Measurements from ENCODE around the gene PPARG. TPM values are rescaled to one million over a fixed set of nuclear protein-coding genes. Genes with fewer than 3 reads are reported as not detected.
A peak's percentile ranks its signal among the peaks of the same experiment; 100 is the strongest.

Gene PPARG
- total RNA-seq, 1 donor from 2014 or later, result 80.7 TPM

DNA sequence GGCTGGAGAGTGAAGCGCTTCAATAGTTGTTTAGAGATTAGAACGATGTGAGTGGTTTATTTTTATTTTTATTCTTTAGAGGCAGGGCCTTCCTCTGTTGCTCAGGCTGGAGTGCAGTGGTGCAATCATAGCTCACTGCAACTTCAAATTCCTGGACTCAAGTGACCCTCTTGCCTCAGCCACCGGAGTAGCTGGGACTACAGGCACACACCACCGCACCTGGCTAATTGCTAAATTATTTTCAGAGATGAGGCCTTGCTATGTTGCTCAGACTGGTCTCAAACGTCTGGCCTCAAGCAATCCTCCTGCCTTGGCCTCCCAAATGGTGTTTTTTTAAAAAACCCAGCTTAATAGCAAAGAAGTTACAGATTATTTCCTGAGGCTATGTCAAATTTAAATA lies 29.0 kb downstream of the PPARG start:
- intact Hi-C loops (cut with DNase I), result no loop called here
- Histone ChIP-seq H3K4me1 (no peaks in the 10 kb centered on the region), H3K27ac (no peak overlapping the region), H3K27me3 (no peaks in the 10 kb centered on the region), H3K36me3 (no peaks in the 10 kb centered on the region), H3K4me3 (no peak overlapping the region), H3K9me3 (no peaks in the 10 kb centered on the region)
- TF ChIP-seq, protein P1, sequence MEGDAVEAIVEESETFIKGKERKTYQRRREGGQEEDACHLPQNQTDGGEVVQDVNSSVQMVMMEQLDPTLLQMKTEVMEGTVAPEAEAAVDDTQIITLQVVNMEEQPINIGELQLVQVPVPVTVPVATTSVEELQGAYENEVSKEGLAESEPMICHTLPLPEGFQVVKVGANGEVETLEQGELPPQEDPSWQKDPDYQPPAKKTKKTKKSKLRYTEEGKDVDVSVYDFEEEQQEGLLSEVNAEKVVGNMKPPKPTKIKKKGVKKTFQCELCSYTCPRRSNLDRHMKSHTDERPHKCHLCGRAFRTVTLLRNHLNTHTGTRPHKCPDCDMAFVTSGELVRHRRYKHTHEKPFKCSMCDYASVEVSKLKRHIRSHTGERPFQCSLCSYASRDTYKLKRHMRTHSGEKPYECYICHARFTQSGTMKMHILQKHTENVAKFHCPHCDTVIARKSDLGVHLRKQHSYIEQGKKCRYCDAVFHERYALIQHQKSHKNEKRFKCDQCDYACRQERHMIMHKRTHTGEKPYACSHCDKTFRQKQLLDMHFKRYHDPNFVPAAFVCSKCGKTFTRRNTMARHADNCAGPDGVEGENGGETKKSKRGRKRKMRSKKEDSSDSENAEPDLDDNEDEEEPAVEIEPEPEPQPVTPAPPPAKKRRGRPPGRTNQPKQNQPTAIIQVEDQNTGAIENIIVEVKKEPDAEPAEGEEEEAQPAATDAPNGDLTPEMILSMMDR (IDR thresholded peaks at IDR 0.05), result no peak
- ATAC-seq (peak; percentile 82), DNase-seq (peak; percentile 67)

DNA sequence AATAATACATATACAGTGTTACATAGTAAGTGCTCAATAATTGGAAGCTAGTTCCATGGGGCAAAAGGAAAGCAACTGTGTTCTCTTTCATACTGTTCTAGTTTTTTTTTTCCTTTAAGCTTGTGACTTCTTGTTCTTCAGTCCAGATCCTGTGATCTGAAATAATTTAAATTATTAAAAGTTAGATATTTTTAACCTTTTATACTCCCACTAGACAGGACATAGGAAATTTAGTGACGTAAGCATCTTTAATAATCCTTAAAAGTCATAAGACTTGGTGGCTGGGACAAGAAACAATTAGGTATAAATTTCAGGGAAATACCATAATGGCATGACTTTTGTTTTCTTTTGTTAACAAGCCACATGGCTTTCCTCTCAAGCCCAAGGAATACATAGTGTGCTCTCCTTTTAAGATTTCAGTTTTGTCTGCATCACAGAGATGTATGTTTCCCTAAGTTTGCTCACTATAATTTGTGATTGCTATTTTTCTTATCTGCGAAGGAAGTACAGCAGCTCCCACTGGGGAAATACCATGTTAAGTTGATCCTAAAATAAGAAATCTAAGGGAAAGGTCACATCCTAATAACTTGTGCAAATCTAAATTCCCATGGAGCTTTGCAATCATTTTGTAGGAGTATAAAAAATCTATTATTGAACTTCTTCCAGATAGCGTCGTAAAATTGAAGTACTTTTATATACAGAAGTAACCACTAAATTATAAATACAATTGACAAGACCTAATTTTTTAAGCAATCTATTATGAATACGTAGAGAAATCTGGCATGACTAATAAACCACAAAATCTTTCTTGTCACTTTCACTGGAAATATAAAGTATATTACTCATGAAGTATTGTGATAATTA lies 30.1 kb downstream of the PPARG start:
- no peaks in the 10 kb centered on the region for H3K9me3 ChIP-seq
- no peaks in the 10 kb centered on the region for H3K36me3 ChIP-seq
- no peaks in the 10 kb centered on the region for H3K4me1 ChIP-seq
- ATAC-seq (peak; percentile 20), DNase-seq (no peak)
- H3K27me3 ChIP-seq, result no peaks in the 10 kb centered on the region
- no peak overlapping the region for H3K4me3 ChIP-seq
- intact Hi-C loops (cut with DNase I), result no loop called here
- TF ChIP-seq, protein P1 (IDR thresholded peaks at IDR 0.05), result no peak
- H3K27ac ChIP-seq, result peak overlapping the region; percentile 31

DNA sequence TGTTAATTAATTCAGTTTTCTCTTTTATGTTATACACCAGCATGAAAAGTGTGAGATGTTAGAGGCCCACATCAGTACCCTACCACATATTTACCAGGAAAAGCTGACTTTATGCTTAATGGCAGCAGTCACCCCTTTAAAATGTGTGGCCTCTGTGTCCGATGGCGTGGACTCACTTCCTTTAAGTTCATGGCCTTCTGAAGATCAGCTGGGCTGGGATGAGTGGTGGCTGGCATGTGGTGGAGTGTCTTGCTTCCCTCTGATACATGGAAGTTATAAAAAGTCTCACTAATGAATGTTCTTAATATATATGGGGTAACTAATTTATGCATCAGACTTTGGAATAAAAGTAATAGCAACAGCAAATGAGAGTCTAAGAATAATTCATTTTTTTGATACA lies 32.1 kb downstream of the PPARG start:
- Histone ChIP-seq H3K27me3 (no peaks in the 10 kb centered on the region), H3K36me3 (no peaks in the 10 kb centered on the region), H3K27ac (no peak overlapping the region), H3K4me3 (no peak overlapping the region), H3K9me3 (no peaks in the 10 kb centered on the region), H3K4me1 (no peaks in the 10 kb centered on the region)
- intact Hi-C loops (cut with DNase I), result no loop called here
- DNase-seq (no peak), ATAC-seq (peak; percentile 44)
- TF ChIP-seq, protein P1 (IDR thresholded peaks at IDR 0.05), result no peak

DNA sequence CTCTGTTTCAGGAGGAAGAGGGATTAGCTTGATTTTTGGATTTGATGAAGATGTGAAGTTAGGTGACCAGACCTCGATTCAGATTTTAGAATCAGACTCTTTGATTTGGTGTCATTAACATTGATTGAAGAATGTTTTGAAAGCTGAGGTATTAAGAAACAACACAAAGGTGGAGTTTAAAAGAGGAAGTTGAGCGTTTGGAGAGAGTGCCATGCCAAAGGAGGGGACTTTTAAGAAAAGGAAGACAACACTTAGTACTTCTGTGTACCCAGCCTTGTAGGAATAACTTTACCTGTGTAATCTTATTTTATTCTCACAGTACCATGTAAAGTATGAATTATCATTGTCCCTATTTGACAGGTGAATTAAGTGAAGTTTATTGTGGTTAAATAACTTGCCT lies 34.4 kb downstream of the PPARG start:
- H3K27ac ChIP-seq, result no peak overlapping the region
- H3K27me3 ChIP-seq, result no peaks in the 10 kb centered on the region
- H3K4me3 ChIP-seq, result no peak overlapping the region
- no peak for DNase-seq
- no peaks in the 10 kb centered on the region for H3K36me3 ChIP-seq
- peak; percentile 30 for ATAC-seq
- TF ChIP-seq, protein P1 (IDR thresholded peaks at IDR 0.05), result no peak
- H3K9me3 ChIP-seq, result no peaks in the 10 kb centered on the region
- no peaks in the 10 kb centered on the region for H3K4me1 ChIP-seq
- intact Hi-C loops (cut with DNase I), result no loop called here

DNA sequence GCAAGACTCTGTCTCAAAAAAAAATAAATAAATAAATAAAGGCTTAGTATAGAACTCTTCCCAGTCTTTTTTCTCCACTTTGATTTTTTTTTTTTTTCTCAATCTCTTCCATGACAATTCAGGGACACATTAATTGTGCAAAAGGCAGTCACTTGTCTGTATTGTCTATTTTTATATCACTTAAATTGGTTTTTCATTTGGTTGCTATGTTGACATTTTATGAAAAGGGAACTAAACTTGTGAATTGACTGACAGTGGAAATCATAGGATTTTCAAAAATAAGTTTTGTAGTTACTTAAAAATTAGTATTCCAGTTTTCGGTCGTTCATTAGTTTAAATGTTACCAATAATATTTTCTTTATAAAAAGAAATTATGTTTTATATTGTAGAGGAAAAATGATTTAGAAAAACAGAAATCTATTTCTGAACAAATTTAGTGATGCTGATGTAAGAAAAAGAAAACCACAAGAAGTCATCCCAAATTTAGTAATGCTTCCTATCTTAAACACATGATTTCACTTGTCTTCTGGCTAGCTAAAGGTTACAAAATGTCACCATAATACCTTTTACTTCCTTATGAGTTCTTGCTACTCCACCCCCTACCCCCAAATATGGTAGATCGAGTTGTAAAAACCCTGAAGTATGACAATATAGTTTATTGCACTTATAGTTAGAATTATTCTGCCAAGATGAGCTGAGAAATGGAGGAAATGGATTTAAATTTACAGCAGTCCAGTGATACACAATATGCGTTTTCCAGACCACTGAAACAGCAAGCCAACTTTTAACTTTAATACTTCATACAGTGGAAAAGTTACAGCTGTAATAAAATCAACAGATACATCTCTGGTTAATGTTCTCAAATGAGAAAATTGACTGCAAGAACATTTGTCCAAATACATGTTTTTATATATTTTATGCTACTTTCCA lies 37.0 kb downstream of the PPARG start:
- intact Hi-C loops (cut with DNase I), result no loop called here
- no peak overlapping the region for H3K4me3 ChIP-seq
- ATAC-seq, result peak; percentile 65
- H3K36me3 ChIP-seq, result no peaks in the 10 kb centered on the region
- H3K27me3 ChIP-seq, result no peaks in the 10 kb centered on the region
- TF ChIP-seq, protein P1 (IDR thresholded peaks at IDR 0.05), result no peak
- no peak overlapping the region for H3K27ac ChIP-seq
- H3K9me3 ChIP-seq, result no peaks in the 10 kb centered on the region
- H3K4me1 ChIP-seq, result no peaks in the 10 kb centered on the region
- DNase-seq, result no peak

Measured in upper lobe of right lung (tissue), 1 donor.